Thyroid gland (tissue), 4 donors: ENCODE data around the gene KLRC3.

Source experiments
- CTCF ChIP-seq, 6 experiments: fragments of 200-600 bp in 3 of 6; fragments of 450-650 bp in 3 of 6; sonication (generic) in 3 of 6; IDR thresholded peaks; one replicate each; pipeline ENCODE4 v1.5.1; 2016 to 2019; ENCODE audit warnings: antibody characterized with exemption in 6 of 6, mild to moderate bottlenecking in 2 of 6, inconsistent platforms in 1 of 6, moderate library complexity in 1 of 6
- POLR2A ChIP-seq, 2 donors: fragments of 450-650 bp; IDR thresholded peaks; one replicate each; pipeline ENCODE4 v1.6.1; 2017; ENCODE audit warnings: antibody characterized with exemption in 2 of 2, mild to moderate bottlenecking in 2 of 2, moderate library complexity in 1 of 2

GRCh38 chr12:10397296-10397695 lies 23.1 kb downstream of the KLRC3 start:
- TF ChIP-seq CTCF (IDR thresholded peaks at IDR 0.05) (no peak), POLR2A (IDR thresholded peaks at IDR 0.05) (no peak)
